ENCODE results near the gene OR13J1.
"Not testable (repeated sequence)": the region's sequence is repeated elsewhere in the genome, so short reads cannot be mapped to it uniquely, and the experiment has no call there.

Gene OR13J1

DNA sequence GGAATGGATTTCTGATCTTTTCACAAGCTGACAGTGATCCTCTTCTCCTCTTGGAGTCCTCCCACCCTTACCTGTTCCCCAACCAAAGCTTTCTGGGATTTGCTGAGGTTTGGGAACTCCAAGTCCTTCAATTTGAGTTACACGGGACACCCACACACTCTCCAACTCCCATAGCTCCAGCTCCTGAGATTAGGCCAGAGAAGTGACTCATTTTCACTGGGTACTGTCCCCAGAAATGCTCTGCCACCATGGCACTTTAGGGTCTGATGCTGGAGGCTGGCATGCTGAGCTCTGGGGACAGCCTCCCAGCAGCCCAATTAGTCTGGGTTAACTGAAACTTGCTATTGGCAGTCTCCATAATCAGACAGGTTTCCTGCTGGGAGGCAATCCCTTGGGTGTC, 21.9 kb upstream of the OR13J1 start:
- H3K9me2 ChIP-seq (replicated peaks; ENCODE audit: insufficient read depth, low read length): no peaks in the 10 kb centered on the region
- H3K9ac ChIP-seq (ENCODE audit: low read length): no peak overlapping the region
- no peak overlapping the region for H2AFZ ChIP-seq (ENCODE audit: low read depth, low read length, severe bottlenecking)
- H3K4me2 ChIP-seq (ENCODE audit: low read depth, low read length, poor library complexity, severe bottlenecking): no peak overlapping the region
- no peak overlapping the region for H3K4me3 ChIP-seq (ENCODE audit: insufficient read depth, low read length, poor library complexity, severe bottlenecking)
- TF ChIP-seq EZH2phosphoT487 (conservative IDR thresholded peaks at IDR 0.05; ENCODE audit: low read length): no peak
- TF ChIP-seq, protein P1, sequence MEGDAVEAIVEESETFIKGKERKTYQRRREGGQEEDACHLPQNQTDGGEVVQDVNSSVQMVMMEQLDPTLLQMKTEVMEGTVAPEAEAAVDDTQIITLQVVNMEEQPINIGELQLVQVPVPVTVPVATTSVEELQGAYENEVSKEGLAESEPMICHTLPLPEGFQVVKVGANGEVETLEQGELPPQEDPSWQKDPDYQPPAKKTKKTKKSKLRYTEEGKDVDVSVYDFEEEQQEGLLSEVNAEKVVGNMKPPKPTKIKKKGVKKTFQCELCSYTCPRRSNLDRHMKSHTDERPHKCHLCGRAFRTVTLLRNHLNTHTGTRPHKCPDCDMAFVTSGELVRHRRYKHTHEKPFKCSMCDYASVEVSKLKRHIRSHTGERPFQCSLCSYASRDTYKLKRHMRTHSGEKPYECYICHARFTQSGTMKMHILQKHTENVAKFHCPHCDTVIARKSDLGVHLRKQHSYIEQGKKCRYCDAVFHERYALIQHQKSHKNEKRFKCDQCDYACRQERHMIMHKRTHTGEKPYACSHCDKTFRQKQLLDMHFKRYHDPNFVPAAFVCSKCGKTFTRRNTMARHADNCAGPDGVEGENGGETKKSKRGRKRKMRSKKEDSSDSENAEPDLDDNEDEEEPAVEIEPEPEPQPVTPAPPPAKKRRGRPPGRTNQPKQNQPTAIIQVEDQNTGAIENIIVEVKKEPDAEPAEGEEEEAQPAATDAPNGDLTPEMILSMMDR (IDR thresholded peaks at IDR 0.05; ENCODE audit: insufficient read depth, low read length, poor library complexity, severe bottlenecking): no peak
- no peak overlapping the region for H3K27ac ChIP-seq (ENCODE audit: low read depth, low read length)
- no peaks in the 10 kb centered on the region for H4K20me1 ChIP-seq (ENCODE audit: low read depth, low read length)
- no peaks in the 10 kb centered on the region for H3F3A ChIP-seq (ENCODE audit: insufficient read depth)
- H3K79me2 ChIP-seq (ENCODE audit: insufficient read depth, low read length): no peaks in the 10 kb centered on the region
- no peaks in the 10 kb centered on the region for H3K36me3 ChIP-seq (ENCODE audit: low read length)
- no peaks in the 10 kb centered on the region for H3K9me3 ChIP-seq (ENCODE audit: insufficient read depth, low read length)
- no peaks in the 10 kb centered on the region for H3K27me3 ChIP-seq (ENCODE audit: low read length)

DNA sequence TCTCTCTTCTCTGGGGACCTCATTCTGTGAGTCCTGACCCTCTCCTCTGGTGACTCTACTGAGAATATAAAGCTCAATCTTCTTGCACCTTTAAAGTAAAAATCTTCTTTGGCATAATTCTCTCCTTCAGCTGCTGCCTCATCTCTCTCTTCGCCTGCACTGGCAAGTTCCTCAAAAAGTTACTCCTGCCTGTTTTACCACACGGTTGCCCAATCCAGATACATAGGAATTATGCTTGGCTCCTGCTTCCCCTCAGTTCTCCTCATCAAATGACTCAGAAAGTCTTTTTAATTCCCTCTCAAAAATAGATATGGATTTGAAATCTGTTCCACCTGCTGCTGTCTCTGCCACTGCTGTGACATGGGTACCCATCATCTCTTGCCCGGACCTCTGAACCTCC, 21.4 kb upstream of the OR13J1 start:
- Histone ChIP-seq H3K27me3 (ENCODE audit: low read length) (no peaks in the 10 kb centered on the region), H3K4me3 (ENCODE audit: insufficient read depth, low read length, poor library complexity, severe bottlenecking) (no peak overlapping the region), H3K79me2 (ENCODE audit: insufficient read depth, low read length) (no peaks in the 10 kb centered on the region), H3F3A (ENCODE audit: insufficient read depth) (no peaks in the 10 kb centered on the region), H2AFZ (ENCODE audit: low read depth, low read length, severe bottlenecking) (no peak overlapping the region), H3K9me2 (replicated peaks; ENCODE audit: insufficient read depth, low read length) (no peaks in the 10 kb centered on the region), H3K27ac (ENCODE audit: low read depth, low read length) (no peak overlapping the region), H3K4me2 (ENCODE audit: low read depth, low read length, poor library complexity, severe bottlenecking) (no peak overlapping the region), H3K9me3 (ENCODE audit: insufficient read depth, low read length) (no peaks in the 10 kb centered on the region), H3K36me3 (ENCODE audit: low read length) (no peaks in the 10 kb centered on the region), H4K20me1 (ENCODE audit: low read depth, low read length) (no peaks in the 10 kb centered on the region), H3K9ac (ENCODE audit: low read length) (no peak overlapping the region)
- TF ChIP-seq, protein P1 (IDR thresholded peaks at IDR 0.05; ENCODE audit: insufficient read depth, low read length, poor library complexity, severe bottlenecking): no peak
- no peak for TF ChIP-seq EZH2phosphoT487 (conservative IDR thresholded peaks at IDR 0.05; ENCODE audit: low read length)

DNA sequence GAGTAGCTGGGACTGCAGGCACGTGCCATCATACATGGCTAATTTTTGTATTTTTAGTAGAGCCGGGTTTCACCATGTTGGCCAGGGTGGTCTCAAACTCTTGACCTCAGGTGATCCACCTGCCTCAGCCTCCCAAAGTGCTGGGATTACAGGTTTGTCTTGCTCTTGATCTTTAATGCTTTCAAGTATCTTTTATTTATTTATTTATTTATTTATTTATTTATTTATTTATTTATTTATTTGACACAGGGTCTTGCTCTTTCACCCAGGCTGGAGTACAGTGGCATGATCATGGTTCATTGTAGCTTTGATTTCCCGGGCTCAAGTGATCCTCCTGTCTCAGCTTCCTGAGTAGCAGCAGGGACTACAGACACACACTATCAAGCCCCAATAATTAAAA, 14.7 kb upstream of the OR13J1 start:
- H3K79me2 ChIP-seq (ENCODE audit: insufficient read depth, low read length); H3K4me3 ChIP-seq (ENCODE audit: insufficient read depth, low read length, poor library complexity, severe bottlenecking); H3K9me3 ChIP-seq (ENCODE audit: insufficient read depth, low read length); H3K36me3 ChIP-seq (ENCODE audit: low read length); H2AFZ ChIP-seq (ENCODE audit: low read depth, low read length, severe bottlenecking); H3K27me3 ChIP-seq (ENCODE audit: low read length); H3K9me2 ChIP-seq (replicated peaks; ENCODE audit: insufficient read depth, low read length); H3F3A ChIP-seq (ENCODE audit: insufficient read depth); H3K9ac ChIP-seq (ENCODE audit: low read length); H4K20me1 ChIP-seq (ENCODE audit: low read depth, low read length); H3K4me2 ChIP-seq (ENCODE audit: low read depth, low read length, poor library complexity, severe bottlenecking); H3K27ac ChIP-seq (ENCODE audit: low read depth, low read length): not testable (repeated sequence)

DNA sequence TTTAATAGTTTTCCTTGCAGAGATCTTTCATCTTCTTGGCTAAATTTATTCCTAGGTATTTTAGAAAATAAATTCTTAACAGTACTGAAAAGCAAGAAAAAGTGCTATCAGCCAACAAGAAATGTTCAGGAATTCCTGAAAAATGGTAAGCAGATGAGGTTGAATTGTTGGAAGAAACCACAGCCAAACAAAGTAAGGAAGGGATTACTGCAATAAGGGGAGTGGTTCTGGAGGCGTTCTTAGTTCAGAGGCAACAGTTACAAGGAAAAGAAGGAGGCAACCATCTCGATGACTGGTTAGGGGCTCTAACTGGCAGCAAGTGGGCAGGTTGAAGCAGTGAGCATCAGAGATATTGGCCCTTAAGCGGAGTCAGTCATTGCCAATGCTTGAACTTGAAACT, 12.8 kb upstream of the OR13J1 start:
- Histone ChIP-seq H4K20me1 (ENCODE audit: low read depth, low read length) (no peaks in the 10 kb centered on the region), H3K9me3 (ENCODE audit: insufficient read depth, low read length) (no peaks in the 10 kb centered on the region), H3K27ac (ENCODE audit: low read depth, low read length) (no peak overlapping the region), H3F3A (ENCODE audit: insufficient read depth) (no peaks in the 10 kb centered on the region), H3K4me2 (ENCODE audit: low read depth, low read length, poor library complexity, severe bottlenecking) (no peak overlapping the region), H3K27me3 (ENCODE audit: low read length) (no peaks in the 10 kb centered on the region), H2AFZ (ENCODE audit: low read depth, low read length, severe bottlenecking) (no peak overlapping the region), H3K79me2 (ENCODE audit: insufficient read depth, low read length) (no peaks in the 10 kb centered on the region), H3K4me3 (ENCODE audit: insufficient read depth, low read length, poor library complexity, severe bottlenecking) (no peak overlapping the region), H3K36me3 (ENCODE audit: low read length) (no peaks in the 10 kb centered on the region), H3K9me2 (replicated peaks; ENCODE audit: insufficient read depth, low read length) (no peaks in the 10 kb centered on the region), H3K9ac (ENCODE audit: low read length) (no peak overlapping the region)
- TF ChIP-seq EZH2phosphoT487 (conservative IDR thresholded peaks at IDR 0.05; ENCODE audit: low read length): no peak
- TF ChIP-seq, protein P1 (IDR thresholded peaks at IDR 0.05; ENCODE audit: insufficient read depth, low read length, poor library complexity, severe bottlenecking): no peak

All from SU-DHL-6 (cell line).